ENCODE results near the gene SLC2A2. TPM values are rescaled to one million over a fixed set of nuclear protein-coding genes. Genes with fewer than 3 reads are reported as not detected.

SLC2A2 gene
- total RNA-seq, 2 donors from 2014 or later = not detected

DNA sequence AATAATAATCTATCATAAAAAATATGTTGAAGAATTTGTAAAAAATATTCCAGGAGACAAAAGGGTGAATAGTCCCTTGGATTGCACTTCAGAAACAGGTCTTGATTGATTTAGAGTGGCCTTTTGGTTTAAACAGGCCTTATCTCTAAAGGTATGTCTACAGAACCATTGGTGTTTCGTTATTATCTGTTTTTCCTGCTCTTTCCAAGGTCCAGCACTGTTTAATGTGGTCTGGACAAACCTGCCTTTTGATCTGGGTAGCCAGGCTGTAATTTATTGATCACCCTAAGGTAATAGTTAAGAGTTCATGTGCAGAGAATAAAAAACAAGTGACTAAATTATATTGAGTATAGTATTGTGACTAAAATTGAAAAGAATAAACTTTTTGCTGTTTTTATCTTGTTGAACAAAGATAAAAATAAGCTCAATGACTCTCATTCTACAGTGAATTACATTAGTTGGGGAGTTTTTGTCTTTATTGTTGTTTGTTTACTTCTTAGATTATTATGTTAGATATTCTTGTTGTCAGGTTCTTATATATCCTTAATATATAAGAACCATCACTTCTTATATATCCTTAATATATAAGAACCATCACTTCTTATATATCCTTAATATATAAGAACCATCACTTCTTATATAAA is 25.1 kb downstream of the SLC2A2 start:
- TF ChIP-seq CTCF (IDR thresholded peaks at IDR 0.05) = no peak

DNA sequence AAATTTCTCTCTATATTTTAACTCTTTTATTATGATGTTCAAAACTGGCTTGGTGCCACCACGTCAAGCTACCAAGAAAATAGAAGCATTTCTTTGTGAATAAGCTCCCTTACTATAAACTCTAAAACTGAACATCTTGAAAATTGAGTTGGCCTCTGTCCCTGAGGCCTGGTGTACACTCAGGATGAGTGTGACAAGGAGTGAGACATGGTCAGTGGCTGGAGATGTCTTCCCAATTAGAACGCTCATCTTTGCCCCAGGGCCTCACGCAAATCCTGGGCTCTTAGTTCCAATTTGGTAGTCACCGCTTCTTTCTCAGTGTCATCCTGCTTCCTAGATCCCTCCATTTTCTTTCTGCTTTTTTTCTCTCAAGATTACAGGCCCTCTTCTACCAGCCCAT is 26.2 kb downstream of the SLC2A2 start:
- TF ChIP-seq CTCF (IDR thresholded peaks at IDR 0.05) = no peak
- no peak overlapping the region for H3K4me3 ChIP-seq
- no peaks in the 10 kb centered on the region for H3K27me3 ChIP-seq
- peaks cover 0 to 6% of the 10 kb centered on the region in 2 donors for H3K4me1 ChIP-seq
- no peaks in the 10 kb centered on the region for H3K9me3 ChIP-seq
- no peak overlapping the region for H3K27ac ChIP-seq
- H3K36me3 ChIP-seq = no peaks in the 10 kb centered on the region
- no peak for DNase-seq (ENCODE audit: low spot score)

More for the DNA sequence above, 25.1 kb downstream of the SLC2A2 start:
- Histone ChIP-seq H3K27ac (no peak overlapping the region), H3K4me3 (no peak overlapping the region), H3K4me1 (peaks cover 0 to 6% of the 10 kb centered on the region in 2 donors), H3K9me3 (no peaks in the 10 kb centered on the region), H3K36me3 (no peaks in the 10 kb centered on the region), H3K27me3 (no peaks in the 10 kb centered on the region)
- no peak for DNase-seq (ENCODE audit: low spot score)

DNA sequence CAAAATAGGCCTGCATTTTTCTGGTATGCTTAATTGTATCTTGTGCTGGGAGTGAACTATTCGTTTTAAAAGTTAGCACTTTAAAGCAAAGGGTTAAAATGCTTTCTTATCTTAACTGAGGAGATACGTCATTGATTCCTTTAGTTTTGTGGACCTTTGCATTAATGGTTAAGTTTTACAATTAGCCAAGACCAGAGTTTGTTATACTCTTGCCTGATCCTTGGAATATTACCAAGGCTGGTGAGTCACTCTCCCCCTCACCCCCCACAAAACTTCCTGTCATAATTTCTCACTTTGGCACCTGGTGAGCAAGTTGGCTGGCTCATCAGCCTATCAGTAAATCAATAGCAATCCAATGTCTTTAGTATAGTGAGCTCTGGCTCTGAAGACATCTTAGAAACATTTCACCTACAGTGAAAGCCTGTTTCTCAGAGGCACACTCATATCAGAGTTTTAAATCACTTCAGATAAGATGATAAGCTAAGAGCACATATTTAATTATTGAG is 26.7 kb downstream of the SLC2A2 start:
- no peak overlapping the region for H3K4me3 ChIP-seq
- H3K9me3 ChIP-seq = no peaks in the 10 kb centered on the region
- H3K4me1 ChIP-seq = peaks cover 0 to 6% of the 10 kb centered on the region in 2 donors
- no peak overlapping the region for H3K27ac ChIP-seq
- no peaks in the 10 kb centered on the region for H3K27me3 ChIP-seq
- TF ChIP-seq CTCF (IDR thresholded peaks at IDR 0.05) = no peak
- DNase-seq (ENCODE audit: low spot score) = no peak
- no peaks in the 10 kb centered on the region for H3K36me3 ChIP-seq

- Histone ChIP-seq H3K9me3 (no peaks in the 10 kb centered on the region), H3K4me3 (no peak overlapping the region), H3K36me3 (no peaks in the 10 kb centered on the region), H3K27me3 (no peaks in the 10 kb centered on the region), H3K27ac (no peak overlapping the region), H3K4me1 (peaks cover 0 to 6% of the 10 kb centered on the region in 2 donors)
- DNase-seq (ENCODE audit: low spot score) = no peak
- no peak for TF ChIP-seq CTCF (IDR thresholded peaks at IDR 0.05)
Observed at GRCh38 chr3:170997961-170998913, 28.3 kb downstream of the SLC2A2 start.

GRCh38 chr3:170992854-170993253 is 33.7 kb downstream of the SLC2A2 start:
- H3K36me3 ChIP-seq = no peaks in the 10 kb centered on the region
- no peak for TF ChIP-seq CTCF (IDR thresholded peaks at IDR 0.05)
- DNase-seq (ENCODE audit: low spot score) = no peak
- H3K9me3 ChIP-seq = no peaks in the 10 kb centered on the region
- no peak overlapping the region for H3K4me3 ChIP-seq
- H3K27ac ChIP-seq = no peak overlapping the region
- no peaks in the 10 kb centered on the region for H3K27me3 ChIP-seq
- peaks cover 0 to under 1% of the 10 kb centered on the region in 2 donors for H3K4me1 ChIP-seq

Measured in right atrium auricular region (tissue), 2 donors.